ENCODE data around the gene POU2F3.

DNA sequence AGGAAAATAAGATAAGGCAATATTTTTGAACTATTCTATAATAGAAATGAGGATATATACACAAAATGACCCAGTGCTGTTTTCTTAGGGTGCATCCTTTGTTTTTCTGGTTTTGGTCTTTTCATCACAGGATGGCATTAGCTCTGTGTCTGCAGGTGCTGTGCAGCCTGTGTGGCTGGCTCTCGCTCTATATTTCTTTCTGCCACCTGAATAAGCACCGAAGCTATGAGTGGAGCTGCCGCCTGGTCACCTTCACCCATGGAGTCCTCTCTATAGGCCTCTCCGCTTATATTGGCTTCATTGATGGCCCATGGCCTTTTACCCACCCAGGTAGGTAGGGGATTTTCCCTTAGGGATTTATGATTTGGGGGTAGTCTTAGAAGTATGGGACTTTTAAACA lies 87.4 kb downstream of the POU2F3 start:
- TF ChIP-seq ERF (CRISPR knock-in tag; IDR thresholded peaks at IDR 0.05) (no peak), SIX1 (CRISPR knock-in tag; IDR thresholded peaks at IDR 0.05; ENCODE audit: borderline replicate concordance) (no peak), EP300 (IDR thresholded peaks at IDR 0.05; ENCODE audit: low read depth in 2 of 2, low read length in 2 of 2) (no peak), EP300 (CRISPR knock-in tag; IDR thresholded peaks at IDR 0.05; ENCODE audit: borderline replicate concordance) (no peak), KLF11 (CRISPR knock-in tag; IDR thresholded peaks at IDR 0.05) (no peak), ZNF792 (CRISPR knock-in tag; IDR thresholded peaks at IDR 0.05) (no peak), HNF4A (CRISPR knock-in tag; IDR thresholded peaks at IDR 0.05) (no peak), ATF7 (IDR thresholded peaks at IDR 0.05) (no peak), ATF7 (CRISPR knock-in tag; IDR thresholded peaks at IDR 0.05) (no peak), KDM1A (CRISPR knock-in tag; IDR thresholded peaks at IDR 0.05) (no peak), EZH2 (conservative IDR thresholded peaks at IDR 0.05; ENCODE audit: low read depth, low read length) (no peak)
- TF ChIP-seq, protein P1, sequence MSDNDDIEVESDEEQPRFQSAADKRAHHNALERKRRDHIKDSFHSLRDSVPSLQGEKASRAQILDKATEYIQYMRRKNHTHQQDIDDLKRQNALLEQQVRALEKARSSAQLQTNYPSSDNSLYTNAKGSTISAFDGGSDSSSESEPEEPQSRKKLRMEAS (IDR thresholded peaks at IDR 0.05), result no peak
- TF ChIP-seq, protein P2, sequence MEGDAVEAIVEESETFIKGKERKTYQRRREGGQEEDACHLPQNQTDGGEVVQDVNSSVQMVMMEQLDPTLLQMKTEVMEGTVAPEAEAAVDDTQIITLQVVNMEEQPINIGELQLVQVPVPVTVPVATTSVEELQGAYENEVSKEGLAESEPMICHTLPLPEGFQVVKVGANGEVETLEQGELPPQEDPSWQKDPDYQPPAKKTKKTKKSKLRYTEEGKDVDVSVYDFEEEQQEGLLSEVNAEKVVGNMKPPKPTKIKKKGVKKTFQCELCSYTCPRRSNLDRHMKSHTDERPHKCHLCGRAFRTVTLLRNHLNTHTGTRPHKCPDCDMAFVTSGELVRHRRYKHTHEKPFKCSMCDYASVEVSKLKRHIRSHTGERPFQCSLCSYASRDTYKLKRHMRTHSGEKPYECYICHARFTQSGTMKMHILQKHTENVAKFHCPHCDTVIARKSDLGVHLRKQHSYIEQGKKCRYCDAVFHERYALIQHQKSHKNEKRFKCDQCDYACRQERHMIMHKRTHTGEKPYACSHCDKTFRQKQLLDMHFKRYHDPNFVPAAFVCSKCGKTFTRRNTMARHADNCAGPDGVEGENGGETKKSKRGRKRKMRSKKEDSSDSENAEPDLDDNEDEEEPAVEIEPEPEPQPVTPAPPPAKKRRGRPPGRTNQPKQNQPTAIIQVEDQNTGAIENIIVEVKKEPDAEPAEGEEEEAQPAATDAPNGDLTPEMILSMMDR (CRISPR knock-in tag; IDR thresholded peaks at IDR 0.05), result no peak
- TF ChIP-seq, protein P3, sequence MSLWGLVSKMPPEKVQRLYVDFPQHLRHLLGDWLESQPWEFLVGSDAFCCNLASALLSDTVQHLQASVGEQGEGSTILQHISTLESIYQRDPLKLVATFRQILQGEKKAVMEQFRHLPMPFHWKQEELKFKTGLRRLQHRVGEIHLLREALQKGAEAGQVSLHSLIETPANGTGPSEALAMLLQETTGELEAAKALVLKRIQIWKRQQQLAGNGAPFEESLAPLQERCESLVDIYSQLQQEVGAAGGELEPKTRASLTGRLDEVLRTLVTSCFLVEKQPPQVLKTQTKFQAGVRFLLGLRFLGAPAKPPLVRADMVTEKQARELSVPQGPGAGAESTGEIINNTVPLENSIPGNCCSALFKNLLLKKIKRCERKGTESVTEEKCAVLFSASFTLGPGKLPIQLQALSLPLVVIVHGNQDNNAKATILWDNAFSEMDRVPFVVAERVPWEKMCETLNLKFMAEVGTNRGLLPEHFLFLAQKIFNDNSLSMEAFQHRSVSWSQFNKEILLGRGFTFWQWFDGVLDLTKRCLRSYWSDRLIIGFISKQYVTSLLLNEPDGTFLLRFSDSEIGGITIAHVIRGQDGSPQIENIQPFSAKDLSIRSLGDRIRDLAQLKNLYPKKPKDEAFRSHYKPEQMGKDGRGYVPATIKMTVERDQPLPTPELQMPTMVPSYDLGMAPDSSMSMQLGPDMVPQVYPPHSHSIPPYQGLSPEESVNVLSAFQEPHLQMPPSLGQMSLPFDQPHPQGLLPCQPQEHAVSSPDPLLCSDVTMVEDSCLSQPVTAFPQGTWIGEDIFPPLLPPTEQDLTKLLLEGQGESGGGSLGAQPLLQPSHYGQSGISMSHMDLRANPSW (CRISPR knock-in tag; IDR thresholded peaks at IDR 0.05; ENCODE audit: borderline replicate concordance), result no peak
- TF ChIP-seq, protein P4, sequence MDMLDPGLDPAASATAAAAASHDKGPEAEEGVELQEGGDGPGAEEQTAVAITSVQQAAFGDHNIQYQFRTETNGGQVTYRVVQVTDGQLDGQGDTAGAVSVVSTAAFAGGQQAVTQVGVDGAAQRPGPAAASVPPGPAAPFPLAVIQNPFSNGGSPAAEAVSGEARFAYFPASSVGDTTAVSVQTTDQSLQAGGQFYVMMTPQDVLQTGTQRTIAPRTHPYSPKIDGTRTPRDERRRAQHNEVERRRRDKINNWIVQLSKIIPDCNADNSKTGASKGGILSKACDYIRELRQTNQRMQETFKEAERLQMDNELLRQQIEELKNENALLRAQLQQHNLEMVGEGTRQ (IDR thresholded peaks at IDR 0.05; ENCODE audit: low read depth, low read length), result no peak
- TF ChIP-seq, protein P4 (CRISPR knock-in tag; IDR thresholded peaks at IDR 0.05; ENCODE audit: borderline replicate concordance), result no peak
